ENCODE results near the gene PRR5L. TPM values are rescaled to one million over a fixed set of nuclear protein-coding genes. Genes with fewer than 3 reads are reported as not detected.

Gene PRR5L
- total RNA-seq, 2 donors from 2014 or later: 3.2 to 11.8 TPM

DNA sequence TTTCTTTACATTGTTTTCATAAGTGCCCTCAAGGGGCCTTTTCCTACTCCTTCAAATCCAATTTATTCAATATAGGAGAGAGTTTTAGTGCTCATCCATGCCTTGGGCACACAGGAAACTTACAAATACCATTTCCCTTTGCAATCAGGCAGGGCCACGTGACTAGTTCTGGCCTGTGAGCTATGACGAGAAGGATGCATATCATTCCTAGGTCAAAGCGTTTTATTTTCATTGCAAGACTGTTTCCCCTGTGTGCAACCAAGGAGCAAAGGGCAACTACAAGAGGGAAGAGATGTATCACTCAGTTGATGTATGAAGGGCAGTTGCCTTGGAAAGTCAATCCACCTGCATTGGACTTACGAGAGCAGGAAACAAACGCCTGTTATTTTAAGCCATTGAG, 215.9 kb downstream of the PRR5L start:
- ATAC-seq (ENCODE audit: insufficient number of reproducible peaks, low FRiP score, low read depth): no peak
- no peak overlapping the region for H3K4me3 ChIP-seq

DNA sequence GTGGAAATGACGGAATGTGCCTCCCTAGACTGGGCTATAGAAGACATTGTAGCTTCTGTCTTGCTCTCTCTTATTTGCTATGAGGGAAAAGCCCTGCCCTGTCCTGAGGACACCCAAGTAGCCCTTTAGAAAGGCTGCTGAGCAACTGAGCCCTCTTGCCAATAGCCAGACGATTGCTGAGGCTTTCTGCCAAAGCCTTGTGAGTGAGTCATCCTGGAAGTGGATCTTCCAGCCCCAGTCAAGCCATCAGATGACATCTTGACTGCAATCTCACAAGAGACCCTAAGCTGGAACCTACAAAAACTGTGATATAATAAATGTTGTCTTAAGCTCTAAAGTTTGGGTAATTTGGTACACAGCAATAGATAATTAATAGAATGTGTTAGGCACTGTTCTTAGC, 217.9 kb downstream of the PRR5L start:
- Histone ChIP-seq H3K9me3 (no peaks in the 10 kb centered on the region), H3K4me3 (no peak overlapping the region), H3K36me3 (no peaks in the 10 kb centered on the region), H3K27ac (no peak overlapping the region), H3K4me1 (ENCODE audit: control insufficient read depth in 1 of 2, low read depth in 2 of 2) (peaks cover 0 to 4% of the 10 kb centered on the region in 2 donors), H3K27me3 (replicated peaks; ENCODE audit: insufficient read depth) (no peaks in the 10 kb centered on the region)
- TF ChIP-seq, protein P1, sequence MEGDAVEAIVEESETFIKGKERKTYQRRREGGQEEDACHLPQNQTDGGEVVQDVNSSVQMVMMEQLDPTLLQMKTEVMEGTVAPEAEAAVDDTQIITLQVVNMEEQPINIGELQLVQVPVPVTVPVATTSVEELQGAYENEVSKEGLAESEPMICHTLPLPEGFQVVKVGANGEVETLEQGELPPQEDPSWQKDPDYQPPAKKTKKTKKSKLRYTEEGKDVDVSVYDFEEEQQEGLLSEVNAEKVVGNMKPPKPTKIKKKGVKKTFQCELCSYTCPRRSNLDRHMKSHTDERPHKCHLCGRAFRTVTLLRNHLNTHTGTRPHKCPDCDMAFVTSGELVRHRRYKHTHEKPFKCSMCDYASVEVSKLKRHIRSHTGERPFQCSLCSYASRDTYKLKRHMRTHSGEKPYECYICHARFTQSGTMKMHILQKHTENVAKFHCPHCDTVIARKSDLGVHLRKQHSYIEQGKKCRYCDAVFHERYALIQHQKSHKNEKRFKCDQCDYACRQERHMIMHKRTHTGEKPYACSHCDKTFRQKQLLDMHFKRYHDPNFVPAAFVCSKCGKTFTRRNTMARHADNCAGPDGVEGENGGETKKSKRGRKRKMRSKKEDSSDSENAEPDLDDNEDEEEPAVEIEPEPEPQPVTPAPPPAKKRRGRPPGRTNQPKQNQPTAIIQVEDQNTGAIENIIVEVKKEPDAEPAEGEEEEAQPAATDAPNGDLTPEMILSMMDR (IDR thresholded peaks at IDR 0.05): no peak
- no peak for DNase-seq (ENCODE audit: low spot score)
- no peak for ATAC-seq (ENCODE audit: insufficient number of reproducible peaks, low FRiP score, low read depth)

More for the DNA sequence above, 215.9 kb downstream of the PRR5L start:
- no peaks in the 10 kb centered on the region for H3K9me3 ChIP-seq
- no peaks in the 10 kb centered on the region for H3K27me3 ChIP-seq (replicated peaks; ENCODE audit: insufficient read depth)
- TF ChIP-seq, protein P1 (IDR thresholded peaks at IDR 0.05): no peak
- H3K4me1 ChIP-seq (ENCODE audit: control insufficient read depth in 1 of 2, low read depth in 2 of 2): peaks cover 0 to 15% of the 10 kb centered on the region in 2 donors
- DNase-seq (ENCODE audit: low spot score): no peak
- no peak overlapping the region for H3K27ac ChIP-seq
- no peaks in the 10 kb centered on the region for H3K36me3 ChIP-seq

Other genes starting within 250 kb of the PRR5L start
- 10 to 100 TPM; 27.5 to 42.1 TPM for gene COMMD9, start 6.9 kb upstream of the PRR5L start, total RNA-seq
- 10 to 100 TPM; 18.0 to 18.3 TPM for gene TRAF6, start 214.0 kb downstream of the PRR5L start, total RNA-seq

All from thoracic aorta (tissue), 2 donors.